ENCODE data around the gene PLD1. TPM values are rescaled to one million over a fixed set of nuclear protein-coding genes. Genes with fewer than 3 reads are reported as not detected.

PLD1 gene
- total and polyA plus RNA-seq, 10 of the 15 experiments (the other 5 are each of a cell fraction or from before 2014, with no cell fraction given): 2.9 to 108 (median 3.6) TPM

GRCh38 chr3:171565481-171566058, 244.7 kb downstream of the PLD1 start:
- ATAC-seq (no peak), FAIRE-seq (no peak), DNase-seq (ENCODE audit: low read depth, low spot score) (no peak)
- Histone ChIP-seq H4K20me1 (ENCODE audit: control insufficient read depth, insufficient read depth) (no peaks in the 10 kb centered on the region), H3K27ac (ENCODE audit: control insufficient read depth, insufficient read depth) (no peak overlapping the region), H3K4me1 (ENCODE audit: control insufficient read depth, insufficient read depth, low read length) (peaks cover 7% of the 10 kb centered on the region), H3K9me3 (replicated peaks; ENCODE audit: control insufficient read depth, insufficient read depth, low read length) (no peaks in the 10 kb centered on the region), H3K4me3 (no peak overlapping the region), H3K9ac (ENCODE audit: control insufficient read depth, insufficient read depth, low read length) (no peak overlapping the region), H3K36me3 (ENCODE audit: control insufficient read depth in 2 of 2, insufficient read depth in 2 of 2, low read length in 1 of 2) (no peaks in the 10 kb centered on the region), H2AFZ (ENCODE audit: control insufficient read depth, low read depth, low read length) (peak overlapping the region; percentile 1; the same call in 1 of the 2 replicates), H3K27me3 (replicated peaks in 1 of 2; ENCODE audit: control insufficient read depth in 2 of 2, insufficient read depth in 2 of 2, low read length in 1 of 2) (no peaks in the 10 kb centered on the region), H3K79me2 (ENCODE audit: control insufficient read depth, insufficient read depth, low read length) (no peaks in the 10 kb centered on the region), H3K4me2 (ENCODE audit: control insufficient read depth, insufficient read depth) (no peak overlapping the region)
- in situ Hi-C loops (cut with MboI): loop anchor here (5.0 kb wide), 3 partner anchors 408 to 603 kb away; no protein-coding TSS in a partner anchor
- ChIA-PET RAD21 (ENCODE audit: unreplicated experiment) (interaction anchor here (0.9 to 3.6 kb wide), 19 partner anchors 8 to 601 kb away, joined by 3 to 59 read pairs (median 6); partner anchors contain the start of gene TNIK), SMC1A (ENCODE audit: uncharacterized antibody, unreplicated experiment) (interaction anchor here (0.5 to 7.6 kb wide), 48 partner anchors 10 to 776 kb away, joined by 3 to 79 read pairs (median 5); no protein-coding TSS in a partner anchor), CTCF (interaction anchor here (0.6 to 4.6 kb wide), 47 partner anchors 10 to 754 kb away, joined by 3 to 94 read pairs (median 4); no protein-coding TSS in a partner anchor), POLR2A (no interaction called here)
- TF ChIP-seq MLLT1 (IDR thresholded peaks at IDR 0.05) (no peak), GATAD2B (conservative IDR thresholded peaks at IDR 0.05; ENCODE audit: low read depth) (no peak), HSF1 (IDR thresholded peaks at IDR 0.05; ENCODE audit: low read depth, low read length) (no peak), SP1 (IDR thresholded peaks at IDR 0.05; ENCODE audit: low read depth, low read length) (no peak), ZSCAN29 (IDR thresholded peaks at IDR 0.05) (no peak), CHD4 (IDR thresholded peaks at IDR 0.05) (no peak), PKNOX1 (IDR thresholded peaks at IDR 0.05) (no peak), FOS (IDR thresholded peaks at IDR 0.05; ENCODE audit: borderline replicate concordance, extremely low read depth, insufficient read length) (no peak), NFIC (IDR thresholded peaks at IDR 0.05; ENCODE audit: low read depth, low read length) (no peak), EGR1 (IDR thresholded peaks at IDR 0.05; ENCODE audit: borderline replicate concordance in 1 of 2, low read depth in 2 of 2, low read length in 2 of 2) (no peak), ZBED1 (IDR thresholded peaks at IDR 0.05; ENCODE audit: borderline replicate concordance) (no peak), ZNF384 (IDR thresholded peaks at IDR 0.05; ENCODE audit: borderline replicate concordance, low read depth, low read length) (no peak), ATF3 (IDR thresholded peaks at IDR 0.05; ENCODE audit: borderline replicate concordance, extremely low read depth, low read depth, low read length) (no peak), PML (IDR thresholded peaks at IDR 0.05; ENCODE audit: low read length) (no peak), FOXK2 (IDR thresholded peaks at IDR 0.05) (no peak), MEF2A (IDR thresholded peaks at IDR 0.05; ENCODE audit: insufficient read depth, low read depth, low read length) (no peak)
- WGBS (ENCODE audit: insufficient coverage, insufficient replicate concordance, low lambda C conversion rate, missing lambda C conversion rate): 74% methylated on average over 2 of the region's 2 CpGs
- intact Hi-C loops (cut with micrococcal nuclease; ENCODE audit: unreplicated experiment): loop anchor here (1.0 to 10.0 kb wide), 7 partner anchors 221 to 603 kb away; no protein-coding TSS in a partner anchor
- no TSS peak for BruUV-seq (replicated peaks)

All from GM12878 (cell line).